Adrenal gland (tissue), 5 donors: ENCODE results near the gene MNAT1.

ENCODE experiments used
- POLR2A ChIP-seq, 2 donors: fragments of 450-650 bp; IDR thresholded peaks; one replicate each; pipeline ENCODE4 v1.6.1; 2017; ENCODE audit warnings: antibody characterized with exemption in 2 of 2, mild to moderate bottlenecking in 2 of 2, moderate library complexity in 1 of 2
- TF ChIP-seq, protein P1 (sequence below), 6 experiments: fragments of 450-650 bp in 4 of 6; fragments of 200-600 bp in 2 of 6; sonication (generic) in 1 of 6; IDR thresholded peaks; 1 replicate in 5 of 6; 2 replicates in 1 of 6; pipeline versions ENCODE4 v1.5.1 to v1.8.0; 2016 to 2021; ENCODE audit warnings: antibody characterized with exemption in 6 of 6, mild to moderate bottlenecking in 2 of 6, moderate library complexity in 1 of 6
- donor health status: DM: no; HTN: no; CAD: no.

DNA sequence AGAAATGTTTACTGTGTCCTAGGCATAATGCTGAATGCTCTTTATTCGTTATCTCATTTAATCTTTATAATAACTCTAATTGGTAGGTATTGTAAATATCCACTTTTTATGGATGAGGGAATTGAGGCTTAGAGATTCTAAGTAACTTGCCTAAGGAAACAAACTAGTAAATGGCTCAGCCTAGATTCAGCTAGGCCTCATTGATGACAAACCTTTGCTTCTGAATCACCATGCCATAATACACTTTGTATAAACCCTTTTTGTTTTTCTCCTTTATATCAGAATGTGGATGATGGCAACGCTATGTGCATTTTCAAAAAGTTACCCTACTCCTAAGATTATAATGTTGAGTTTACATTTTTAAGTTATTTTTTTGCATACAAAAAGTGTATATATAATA, 34.0 kb downstream of the MNAT1 start:
- TF ChIP-seq, protein P1, sequence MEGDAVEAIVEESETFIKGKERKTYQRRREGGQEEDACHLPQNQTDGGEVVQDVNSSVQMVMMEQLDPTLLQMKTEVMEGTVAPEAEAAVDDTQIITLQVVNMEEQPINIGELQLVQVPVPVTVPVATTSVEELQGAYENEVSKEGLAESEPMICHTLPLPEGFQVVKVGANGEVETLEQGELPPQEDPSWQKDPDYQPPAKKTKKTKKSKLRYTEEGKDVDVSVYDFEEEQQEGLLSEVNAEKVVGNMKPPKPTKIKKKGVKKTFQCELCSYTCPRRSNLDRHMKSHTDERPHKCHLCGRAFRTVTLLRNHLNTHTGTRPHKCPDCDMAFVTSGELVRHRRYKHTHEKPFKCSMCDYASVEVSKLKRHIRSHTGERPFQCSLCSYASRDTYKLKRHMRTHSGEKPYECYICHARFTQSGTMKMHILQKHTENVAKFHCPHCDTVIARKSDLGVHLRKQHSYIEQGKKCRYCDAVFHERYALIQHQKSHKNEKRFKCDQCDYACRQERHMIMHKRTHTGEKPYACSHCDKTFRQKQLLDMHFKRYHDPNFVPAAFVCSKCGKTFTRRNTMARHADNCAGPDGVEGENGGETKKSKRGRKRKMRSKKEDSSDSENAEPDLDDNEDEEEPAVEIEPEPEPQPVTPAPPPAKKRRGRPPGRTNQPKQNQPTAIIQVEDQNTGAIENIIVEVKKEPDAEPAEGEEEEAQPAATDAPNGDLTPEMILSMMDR (IDR thresholded peaks at IDR 0.05), result no peak
- no peak for TF ChIP-seq POLR2A (IDR thresholded peaks at IDR 0.05)
